Measurements from ENCODE around the gene WDR7.

DNA sequence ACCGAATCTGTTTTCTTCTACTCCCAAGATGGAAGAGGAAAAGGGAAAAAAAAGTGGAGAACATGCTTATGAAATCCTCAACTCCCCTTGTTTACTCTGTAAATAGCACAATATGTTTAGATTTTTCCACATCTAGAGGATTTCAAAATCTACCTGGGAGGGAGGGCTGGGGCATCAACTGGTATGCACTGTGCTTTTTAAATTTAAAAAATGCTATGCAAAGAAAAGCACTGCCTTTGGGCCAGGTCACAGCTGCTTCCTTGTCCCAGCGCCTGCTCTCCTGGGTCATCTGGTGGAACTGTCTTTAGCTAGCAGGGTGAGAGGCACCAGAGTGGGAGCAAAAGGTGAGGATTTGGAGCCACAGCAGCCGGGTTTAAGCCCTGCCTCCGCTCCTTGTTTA is 407.6 kb downstream of the WDR7 start:
- TF ChIP-seq, protein P1, sequence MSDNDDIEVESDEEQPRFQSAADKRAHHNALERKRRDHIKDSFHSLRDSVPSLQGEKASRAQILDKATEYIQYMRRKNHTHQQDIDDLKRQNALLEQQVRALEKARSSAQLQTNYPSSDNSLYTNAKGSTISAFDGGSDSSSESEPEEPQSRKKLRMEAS (IDR thresholded peaks at IDR 0.05), result no peak
- TF ChIP-seq CREB1 (IDR thresholded peaks at IDR 0.05; ENCODE audit: low read depth) (no peak), EP300 (IDR thresholded peaks at IDR 0.05; ENCODE audit: borderline replicate concordance) (no peak), NFIC (IDR thresholded peaks at IDR 0.05) (no peak), RAD21 (IDR thresholded peaks at IDR 0.05; ENCODE audit: low read depth) (no peak), TAF1 (IDR thresholded peaks at IDR 0.05; ENCODE audit: low read depth) (no peak), YY1 (IDR thresholded peaks at IDR 0.05; ENCODE audit: low read depth) (no peak), CEBPB (IDR thresholded peaks at IDR 0.05) (no peak), FOXM1 (IDR thresholded peaks at IDR 0.05; ENCODE audit: borderline replicate concordance, low read depth) (no peak), TCF12 (IDR thresholded peaks at IDR 0.05; ENCODE audit: low read depth) (no peak), EGR1 (IDR thresholded peaks at IDR 0.05) (no peak), ZBTB7A (IDR thresholded peaks at IDR 0.05; ENCODE audit: low read depth) (no peak)
- TF ChIP-seq, protein P2, sequence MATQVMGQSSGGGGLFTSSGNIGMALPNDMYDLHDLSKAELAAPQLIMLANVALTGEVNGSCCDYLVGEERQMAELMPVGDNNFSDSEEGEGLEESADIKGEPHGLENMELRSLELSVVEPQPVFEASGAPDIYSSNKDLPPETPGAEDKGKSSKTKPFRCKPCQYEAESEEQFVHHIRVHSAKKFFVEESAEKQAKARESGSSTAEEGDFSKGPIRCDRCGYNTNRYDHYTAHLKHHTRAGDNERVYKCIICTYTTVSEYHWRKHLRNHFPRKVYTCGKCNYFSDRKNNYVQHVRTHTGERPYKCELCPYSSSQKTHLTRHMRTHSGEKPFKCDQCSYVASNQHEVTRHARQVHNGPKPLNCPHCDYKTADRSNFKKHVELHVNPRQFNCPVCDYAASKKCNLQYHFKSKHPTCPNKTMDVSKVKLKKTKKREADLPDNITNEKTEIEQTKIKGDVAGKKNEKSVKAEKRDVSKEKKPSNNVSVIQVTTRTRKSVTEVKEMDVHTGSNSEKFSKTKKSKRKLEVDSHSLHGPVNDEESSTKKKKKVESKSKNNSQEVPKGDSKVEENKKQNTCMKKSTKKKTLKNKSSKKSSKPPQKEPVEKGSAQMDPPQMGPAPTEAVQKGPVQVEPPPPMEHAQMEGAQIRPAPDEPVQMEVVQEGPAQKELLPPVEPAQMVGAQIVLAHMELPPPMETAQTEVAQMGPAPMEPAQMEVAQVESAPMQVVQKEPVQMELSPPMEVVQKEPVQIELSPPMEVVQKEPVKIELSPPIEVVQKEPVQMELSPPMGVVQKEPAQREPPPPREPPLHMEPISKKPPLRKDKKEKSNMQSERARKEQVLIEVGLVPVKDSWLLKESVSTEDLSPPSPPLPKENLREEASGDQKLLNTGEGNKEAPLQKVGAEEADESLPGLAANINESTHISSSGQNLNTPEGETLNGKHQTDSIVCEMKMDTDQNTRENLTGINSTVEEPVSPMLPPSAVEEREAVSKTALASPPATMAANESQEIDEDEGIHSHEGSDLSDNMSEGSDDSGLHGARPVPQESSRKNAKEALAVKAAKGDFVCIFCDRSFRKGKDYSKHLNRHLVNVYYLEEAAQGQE (IDR thresholded peaks at IDR 0.05; ENCODE audit: low read depth), result no peak
- TF ChIP-seq, protein P3, sequence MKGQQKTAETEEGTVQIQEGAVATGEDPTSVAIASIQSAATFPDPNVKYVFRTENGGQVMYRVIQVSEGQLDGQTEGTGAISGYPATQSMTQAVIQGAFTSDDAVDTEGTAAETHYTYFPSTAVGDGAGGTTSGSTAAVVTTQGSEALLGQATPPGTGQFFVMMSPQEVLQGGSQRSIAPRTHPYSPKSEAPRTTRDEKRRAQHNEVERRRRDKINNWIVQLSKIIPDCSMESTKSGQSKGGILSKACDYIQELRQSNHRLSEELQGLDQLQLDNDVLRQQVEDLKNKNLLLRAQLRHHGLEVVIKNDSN (IDR thresholded peaks at IDR 0.05), result no peak
